Activated T-cell treated with anti-CD3 and anti-CD28 coated beads for 48 hours (primary cell): ENCODE data around the gene KRTAP13-2.

Experiments
- DNase-seq: peaks from one replicate; pipeline ENCODE4 v3.0.0-alpha.2; 2020; ENCODE audit warnings: low read depth

The KRTAP13-2 gene

GRCh38 chr21:30326390-30326789, 45.7 kb downstream of the KRTAP13-2 start:
- no peak for DNase-seq
